Measurements from ENCODE around the gene SYVN1.

SYVN1 gene

GRCh38 chr11:65090628-65091027, 43.7 kb downstream of the SYVN1 start:
- no peak overlapping the region for H3K27ac ChIP-seq (ENCODE audit: low read length)
- H4K20me1 ChIP-seq (ENCODE audit: insufficient read depth, low read length) = no peaks in the 10 kb centered on the region
- no peak overlapping the region for H3K4me2 ChIP-seq (ENCODE audit: low read length)
- peaks cover 20% of the 10 kb centered on the region for H3K36me3 ChIP-seq (replicated peaks; ENCODE audit: low read depth, low read length)
- no peak overlapping the region for H3K4me3 ChIP-seq (ENCODE audit: low read length)
- H3K79me2 ChIP-seq (ENCODE audit: low read length) = peaks cover 3% of the 10 kb centered on the region
- H3K9ac ChIP-seq (ENCODE audit: low read length) = no peak overlapping the region
- TF ChIP-seq EZH2phosphoT487 (IDR thresholded peaks at IDR 0.05; ENCODE audit: low read depth) (no peak), CTCF (IDR thresholded peaks at IDR 0.05; ENCODE audit: low read depth, low read length) (no peak)
- H3K4me1 ChIP-seq (ENCODE audit: low read length) = peaks cover 12% of the 10 kb centered on the region
- H3K9me3 ChIP-seq (ENCODE audit: insufficient read depth, low read length) = no peaks in the 10 kb centered on the region
- H2AFZ ChIP-seq (ENCODE audit: low read depth, low read length) = no peak overlapping the region
- no peaks in the 10 kb centered on the region for H3K27me3 ChIP-seq (ENCODE audit: low read depth, low read length)

GRCh38 chr11:65089621-65090020, 44.7 kb downstream of the SYVN1 start:
- Histone ChIP-seq H3K79me2 (ENCODE audit: low read length) (peaks cover 13% of the 10 kb centered on the region), H4K20me1 (ENCODE audit: insufficient read depth, low read length) (no peaks in the 10 kb centered on the region), H2AFZ (ENCODE audit: low read depth, low read length) (no peak overlapping the region), H3K9ac (ENCODE audit: low read length) (no peak overlapping the region), H3K4me1 (ENCODE audit: low read length) (peaks cover 15% of the 10 kb centered on the region), H3K27me3 (ENCODE audit: low read depth, low read length) (no peaks in the 10 kb centered on the region), H3K27ac (ENCODE audit: low read length) (no peak overlapping the region), H3K36me3 (replicated peaks; ENCODE audit: low read depth, low read length) (peaks cover 26% of the 10 kb centered on the region), H3K9me3 (ENCODE audit: insufficient read depth, low read length) (no peaks in the 10 kb centered on the region), H3K4me2 (ENCODE audit: low read length) (no peak overlapping the region), H3K4me3 (ENCODE audit: low read length) (no peak overlapping the region)
- TF ChIP-seq CTCF (IDR thresholded peaks at IDR 0.05; ENCODE audit: low read depth, low read length) = no peak
- no peak for TF ChIP-seq EZH2phosphoT487 (IDR thresholded peaks at IDR 0.05; ENCODE audit: low read depth)

- Histone ChIP-seq H3K4me3 (ENCODE audit: low read length) (no peak overlapping the region), H4K20me1 (ENCODE audit: insufficient read depth, low read length) (peaks cover 2% of the 10 kb centered on the region; the same call in 1 of the 2 replicates), H2AFZ (ENCODE audit: low read depth, low read length) (no peak overlapping the region), H3K27ac (ENCODE audit: low read length) (no peak overlapping the region), H3K4me1 (ENCODE audit: low read length) (peaks cover 18% of the 10 kb centered on the region), H3K27me3 (ENCODE audit: low read depth, low read length) (no peaks in the 10 kb centered on the region), H3K9ac (ENCODE audit: low read length) (no peak overlapping the region), H3K36me3 (replicated peaks; ENCODE audit: low read depth, low read length) (peaks cover 31% of the 10 kb centered on the region), H3K79me2 (ENCODE audit: low read length) (peaks cover 28% of the 10 kb centered on the region), H3K4me2 (ENCODE audit: low read length) (no peak overlapping the region), H3K9me3 (ENCODE audit: insufficient read depth, low read length) (no peaks in the 10 kb centered on the region)
- TF ChIP-seq EZH2phosphoT487 (IDR thresholded peaks at IDR 0.05; ENCODE audit: low read depth) = no peak
- TF ChIP-seq CTCF (IDR thresholded peaks at IDR 0.05; ENCODE audit: low read depth, low read length) = no peak
These were observed 46.5 kb downstream of the SYVN1 start for GRCh38 chr11:65087827-65088226.

GRCh38 chr11:65087216-65087615, 47.1 kb downstream of the SYVN1 start:
- no peak overlapping the region for H3K4me2 ChIP-seq (ENCODE audit: low read length)
- no peak overlapping the region for H2AFZ ChIP-seq (ENCODE audit: low read depth, low read length)

More at GRCh38 chr11:65087216-65087615, 47.1 kb downstream of the SYVN1 start:
- peaks cover 33% of the 10 kb centered on the region for H3K36me3 ChIP-seq (replicated peaks; ENCODE audit: low read depth, low read length)
- peaks cover 34% of the 10 kb centered on the region for H3K79me2 ChIP-seq (ENCODE audit: low read length)
- no peaks in the 10 kb centered on the region for H3K9me3 ChIP-seq (ENCODE audit: insufficient read depth, low read length)
- TF ChIP-seq CTCF (IDR thresholded peaks at IDR 0.05; ENCODE audit: low read depth, low read length) (no peak), EZH2phosphoT487 (IDR thresholded peaks at IDR 0.05; ENCODE audit: low read depth) (no peak)
- peaks cover 3% of the 10 kb centered on the region; the same call in 1 of the 2 replicates for H4K20me1 ChIP-seq (ENCODE audit: insufficient read depth, low read length)
- no peak overlapping the region for H3K9ac ChIP-seq (ENCODE audit: low read length)
- peaks cover 16% of the 10 kb centered on the region for H3K4me1 ChIP-seq (ENCODE audit: low read length)
- no peaks in the 10 kb centered on the region for H3K27me3 ChIP-seq (ENCODE audit: low read depth, low read length)
- H3K4me3 ChIP-seq (ENCODE audit: low read length) = no peak overlapping the region
- no peak overlapping the region for H3K27ac ChIP-seq (ENCODE audit: low read length)

Measured in OCI-LY3 (cell line).